ENCODE measurements around the gene PACSIN2. TPM values are rescaled to one million over a fixed set of nuclear protein-coding genes. Genes with fewer than 3 reads are reported as not detected.

The PACSIN2 gene
- total RNA-seq, 1 donor from 2014 or later, result 95.5 TPM

DNA sequence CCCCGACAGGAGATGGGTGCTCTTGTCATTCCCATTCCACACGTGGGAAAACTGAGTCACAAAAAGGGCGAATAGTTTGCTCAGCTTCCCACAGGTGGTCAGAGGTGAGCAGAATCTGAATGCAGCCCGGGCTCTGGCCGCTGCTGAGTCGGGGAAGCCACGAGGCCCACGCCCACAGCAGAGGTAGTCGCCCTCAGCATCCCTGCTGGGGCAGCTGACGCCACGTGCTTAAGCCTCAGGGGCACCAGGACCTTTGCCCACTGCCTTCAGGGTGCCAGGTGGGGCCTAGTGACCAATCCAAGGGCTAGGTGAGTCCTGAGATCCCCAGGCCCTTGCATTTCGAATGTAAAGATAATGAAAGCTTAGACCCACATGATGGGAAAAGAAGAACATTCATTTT lies 133.7 kb downstream of the PACSIN2 start:
- intact Hi-C loops (cut with DNase I), result no loop called here
- H3K36me3 ChIP-seq, result peaks cover 84 to 96% of the 10 kb centered on the region in 2 donors
- DNase-seq (ENCODE audit: low spot score in 2 of 2), result no peak

GRCh38 chr22:42880815-42881214 lies 134.1 kb downstream of the PACSIN2 start:
- no peaks in the 10 kb centered on the region for H3K4me1 ChIP-seq
- no peak overlapping the region for H3K27ac ChIP-seq
- DNase-seq (ENCODE audit: low spot score in 2 of 2), result no peak
- no peaks in the 10 kb centered on the region for H3K27me3 ChIP-seq
- peaks cover 86 to 96% of the 10 kb centered on the region in 2 donors for H3K36me3 ChIP-seq
- intact Hi-C loops (cut with DNase I), result no loop called here
- no peak for TF ChIP-seq CTCF (IDR thresholded peaks at IDR 0.05)
- no peaks in the 10 kb centered on the region for H3K9me3 ChIP-seq
- no peak overlapping the region for H3K4me3 ChIP-seq

More for the DNA sequence above, 133.7 kb downstream of the PACSIN2 start:
- Histone ChIP-seq H3K4me3 (no peak overlapping the region), H3K9me3 (no peaks in the 10 kb centered on the region), H3K27me3 (no peaks in the 10 kb centered on the region), H3K4me1 (no peaks in the 10 kb centered on the region), H3K27ac (no peak overlapping the region)
- TF ChIP-seq CTCF (IDR thresholded peaks at IDR 0.05), result no peak

- no peak for TF ChIP-seq CTCF (IDR thresholded peaks at IDR 0.05)
- H3K27ac ChIP-seq, result no peak overlapping the region
- H3K9me3 ChIP-seq, result no peaks in the 10 kb centered on the region
- DNase-seq (ENCODE audit: low spot score in 2 of 2), result no peak
- peaks cover 94 to 95% of the 10 kb centered on the region in 2 donors for H3K36me3 ChIP-seq
- no peaks in the 10 kb centered on the region for H3K27me3 ChIP-seq
- no peak overlapping the region for H3K4me3 ChIP-seq
- intact Hi-C loops (cut with DNase I), result no loop called here
- no peaks in the 10 kb centered on the region for H3K4me1 ChIP-seq
Observed at GRCh38 chr22:42879371-42880021, 135.5 kb downstream of the PACSIN2 start.

GRCh38 chr22:42878561-42879305 lies 136.2 kb downstream of the PACSIN2 start:
- Histone ChIP-seq H3K4me3 (no peak overlapping the region), H3K27me3 (no peaks in the 10 kb centered on the region), H3K4me1 (no peaks in the 10 kb centered on the region), H3K36me3 (peaks cover 94 to 97% of the 10 kb centered on the region in 2 donors), H3K9me3 (no peaks in the 10 kb centered on the region), H3K27ac (no peak overlapping the region)
- intact Hi-C loops (cut with DNase I), result no loop called here
- DNase-seq (ENCODE audit: low spot score in 2 of 2), result no peak
- no peak for TF ChIP-seq CTCF (IDR thresholded peaks at IDR 0.05)

DNA sequence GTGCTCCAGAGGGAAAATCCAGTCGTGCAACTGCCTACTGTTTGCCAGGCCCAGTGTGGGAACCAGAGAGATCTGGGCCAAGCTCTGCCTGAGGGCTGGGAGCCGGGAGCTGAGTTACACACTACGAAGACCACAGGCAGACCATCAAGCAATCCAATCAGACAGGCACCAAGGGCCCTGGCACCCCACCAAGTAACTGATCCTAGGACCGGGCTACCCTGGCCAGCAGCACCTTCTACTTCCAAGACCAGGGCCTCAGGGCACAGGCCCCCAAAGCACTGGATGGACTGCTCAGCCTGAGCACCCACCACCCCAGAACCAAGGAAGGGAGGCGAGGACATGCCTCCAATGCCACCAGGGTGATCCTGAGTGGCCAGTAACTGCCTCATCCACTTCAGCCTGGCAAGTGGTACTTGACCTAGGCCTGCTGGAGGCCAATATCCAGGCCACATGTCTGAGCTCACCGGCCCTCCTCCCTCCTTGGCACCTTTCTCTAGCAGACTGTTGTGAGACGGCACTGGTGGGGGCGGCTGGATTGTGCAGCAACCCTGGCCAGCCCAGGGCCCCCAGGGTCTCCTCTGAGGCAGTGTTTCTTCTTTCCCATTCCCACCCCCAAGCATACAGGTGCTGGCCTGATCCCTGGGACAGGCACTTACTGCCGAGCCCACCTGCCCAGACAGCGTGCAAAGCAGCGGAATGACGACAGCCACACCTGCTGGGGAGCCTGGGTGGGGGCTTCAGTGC lies 137.2 kb downstream of the PACSIN2 start:
- no peaks in the 10 kb centered on the region for H3K9me3 ChIP-seq
- no peak overlapping the region for H3K4me3 ChIP-seq
- no peak overlapping the region for H3K27ac ChIP-seq
- peaks cover 97% of the 10 kb centered on the region in 2 donors for H3K36me3 ChIP-seq
- H3K27me3 ChIP-seq, result no peaks in the 10 kb centered on the region
- no peak for DNase-seq (ENCODE audit: low spot score in 2 of 2)
- no peaks in the 10 kb centered on the region for H3K4me1 ChIP-seq
- intact Hi-C loops (cut with DNase I), result no loop called here
- TF ChIP-seq CTCF (IDR thresholded peaks at IDR 0.05), result no peak

Measured in ascending aorta (tissue), 2 donors.